ENCODE measurements around the gene ATMIN.

The ATMIN gene

DNA sequence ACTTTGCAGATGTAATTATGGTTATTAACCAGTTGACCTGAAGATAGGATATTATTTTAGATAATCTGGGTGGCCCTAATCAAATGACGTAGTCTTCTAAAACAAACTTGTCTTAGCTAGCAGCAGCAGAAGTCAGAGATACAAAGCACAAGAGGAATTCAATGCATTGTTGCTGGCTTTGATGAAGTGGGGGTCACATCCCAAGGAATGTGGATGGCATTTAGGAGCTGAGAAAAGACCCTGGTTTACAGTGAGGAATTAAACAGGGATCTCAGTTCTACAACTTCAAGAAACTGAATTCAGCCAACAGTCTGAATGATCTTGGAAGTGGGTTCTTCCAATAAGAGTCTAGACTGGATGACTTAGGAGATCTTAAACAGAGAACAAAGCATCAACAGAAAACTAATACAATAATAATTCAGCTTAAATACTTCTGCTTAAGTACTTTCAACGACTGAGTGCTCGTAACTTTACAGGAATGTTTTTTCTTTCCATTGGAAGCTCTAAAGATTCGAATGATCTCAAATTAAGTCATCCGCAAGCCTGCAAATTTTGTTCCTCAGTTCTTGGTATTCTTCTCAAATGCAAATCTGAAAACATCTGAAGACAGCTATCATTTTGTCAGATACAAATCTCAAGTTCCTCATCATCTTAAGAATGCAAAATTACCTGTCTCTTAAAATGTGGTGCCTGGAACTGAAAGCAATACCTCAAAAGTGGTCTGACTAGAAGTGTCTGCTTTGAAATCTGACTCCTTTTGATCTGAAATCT, 38.1 kb downstream of the ATMIN start:
- no peak for DNase-seq

DNA sequence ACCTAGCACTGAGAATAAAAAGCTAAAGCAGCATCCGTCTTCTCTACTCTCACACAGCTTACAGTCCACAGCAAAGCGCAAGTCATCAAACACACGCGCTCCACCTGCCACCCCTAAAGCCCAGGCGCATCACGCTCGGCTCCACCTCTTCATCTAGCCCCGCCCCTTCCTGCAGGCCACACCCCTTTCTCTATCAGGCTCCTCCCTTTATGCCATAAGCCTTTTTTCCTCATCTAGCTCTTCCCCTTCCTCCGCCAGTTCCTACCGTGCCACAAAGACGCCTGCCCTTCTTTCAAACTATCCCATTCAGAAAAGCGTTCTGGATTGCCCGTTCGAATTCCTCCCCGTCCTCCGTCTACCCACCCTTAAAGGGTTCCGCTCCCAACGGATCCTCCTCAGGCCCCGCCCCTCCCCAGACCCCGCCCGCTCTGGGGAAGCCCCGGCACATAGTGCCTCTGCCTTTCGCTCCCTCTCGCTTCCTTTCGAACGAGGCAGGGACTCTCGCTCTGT, 41.0 kb downstream of the ATMIN start:
- peak; percentile 92 for DNase-seq

GRCh38 chr16:81077076-81077940, 41.7 kb downstream of the ATMIN start, which contains the start of gene C16orf46:
TSS of gene C16orf46 (minus strand) at chr16:81077238. CDS start at chr16:81063955, 13,283 bp downstream.
- peak; percentile 98 for DNase-seq

DNA sequence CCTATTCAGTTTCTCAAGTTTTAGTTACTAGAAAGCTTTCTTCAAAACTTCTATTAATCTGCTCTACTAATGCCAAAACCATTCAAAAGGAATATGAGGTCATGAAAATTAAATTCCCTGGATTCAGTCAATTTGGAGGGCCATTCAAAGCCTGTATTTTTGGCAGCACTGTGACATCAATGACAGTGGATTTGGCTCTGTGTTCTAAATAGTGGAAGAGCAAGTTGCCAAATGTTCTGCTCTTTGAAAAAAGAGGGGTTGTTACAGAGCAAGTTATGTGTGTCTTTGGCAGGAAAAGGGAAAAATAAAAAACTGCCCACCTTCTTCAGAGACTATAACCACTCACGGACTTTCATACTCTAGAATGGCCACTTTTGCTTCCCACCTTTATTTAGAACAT, 44.6 kb downstream of the ATMIN start:
- no peak for DNase-seq

DNA sequence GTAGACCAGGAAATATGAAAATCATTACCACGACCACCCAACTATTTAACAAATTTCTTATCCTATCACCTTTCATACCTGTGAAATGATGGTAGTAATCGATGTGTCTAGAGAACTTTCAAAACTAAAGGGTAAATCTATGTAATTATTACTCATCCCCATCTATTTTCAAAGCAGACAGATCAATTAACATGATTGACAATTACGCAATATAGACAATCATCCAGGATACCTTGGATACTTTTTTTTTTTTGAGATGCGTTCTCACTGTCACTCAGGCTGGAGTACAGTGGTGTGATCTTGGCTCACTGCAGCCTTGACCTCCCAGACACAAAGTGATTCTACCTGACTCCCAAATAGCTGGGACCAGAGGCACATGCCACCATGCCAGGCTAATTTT, 45.4 kb downstream of the ATMIN start:
- no peak for DNase-seq

DNA sequence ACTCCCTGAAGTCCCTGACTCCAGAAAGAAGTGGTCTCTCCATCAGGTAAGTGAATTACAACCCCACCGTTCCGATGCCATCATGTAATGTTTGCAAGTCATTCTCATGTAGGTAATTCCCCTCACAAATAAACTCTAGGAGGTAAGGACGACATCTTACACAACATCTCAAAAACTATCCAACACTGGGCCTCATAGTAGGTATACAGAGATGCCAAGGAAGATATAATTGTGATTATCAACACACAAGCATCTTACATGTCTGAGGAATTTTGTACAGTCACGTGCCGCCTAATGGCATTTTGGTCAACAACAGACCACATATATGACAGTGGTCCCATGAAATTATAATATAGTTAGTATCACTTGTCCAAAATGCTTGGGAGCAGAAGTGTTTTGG, 53.2 kb downstream of the ATMIN start:
- no peak for DNase-seq

GRCh38 chr16:81094771-81095251, 59.2 kb downstream of the ATMIN start:
- DNase-seq = no peak

GRCh38 chr16:81095653-81095952, 60.0 kb downstream of the ATMIN start:
- DNase-seq = no peak

DNA sequence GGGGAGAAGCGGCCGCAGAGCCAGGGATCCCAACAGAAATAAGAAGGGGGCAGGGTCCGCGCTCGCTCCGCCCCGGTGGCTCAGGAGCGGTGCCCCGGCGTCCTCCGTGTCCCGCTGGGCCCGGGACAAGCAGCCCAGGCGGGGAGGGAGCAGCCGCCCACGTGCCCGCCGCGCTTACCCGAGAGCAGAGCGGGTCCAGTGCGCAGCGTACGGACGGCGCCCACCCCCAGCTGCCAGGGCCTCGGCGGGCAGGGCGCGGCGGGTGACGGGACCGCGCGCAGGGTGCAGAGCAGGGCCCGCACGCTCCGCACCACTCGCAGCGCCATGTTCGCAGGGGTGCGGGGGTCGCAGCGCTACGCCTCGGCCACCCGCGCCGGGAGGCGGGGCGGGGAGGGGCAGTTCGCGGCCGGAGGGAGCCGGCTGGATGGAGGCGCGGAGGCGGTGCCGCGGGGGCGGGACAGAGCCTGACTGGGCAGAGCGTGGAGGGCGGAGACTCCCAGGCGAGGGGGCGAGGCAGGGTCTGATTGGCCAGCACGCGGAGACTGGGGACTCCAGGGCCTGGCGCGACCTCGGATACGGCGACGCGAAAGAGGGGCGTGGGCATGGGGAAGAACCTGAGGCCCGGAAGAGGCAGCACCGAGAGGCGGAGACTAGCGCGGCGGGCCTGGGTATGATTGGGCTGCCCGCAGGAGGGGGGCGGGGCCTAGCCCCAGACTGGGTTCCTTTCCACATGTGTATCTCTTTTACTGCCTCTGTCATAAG, 60.5 kb downstream of the ATMIN start, which contains the start of gene GCSH:
TSS of gene GCSH (minus strand) at position 443 of the 762 bp plus-strand sequence. CDS start at position 326, 117 bp downstream.
- peak; percentile 99 for DNase-seq

- no peak for DNase-seq
Measured at GRCh38 chr16:81096715-81097208, 61.1 kb downstream of the ATMIN start.

Data from activated naive CD4-positive, alpha-beta T cell treated with Interleukin-2 at 50 U/mL for 16 hours (primary cell).